ENCODE results near the gene TMPRSS13.
"Not testable (repeated sequence)": the region's sequence is repeated elsewhere in the genome, so short reads cannot be mapped to it uniquely, and the experiment has no call there.

TMPRSS13 gene

DNA sequence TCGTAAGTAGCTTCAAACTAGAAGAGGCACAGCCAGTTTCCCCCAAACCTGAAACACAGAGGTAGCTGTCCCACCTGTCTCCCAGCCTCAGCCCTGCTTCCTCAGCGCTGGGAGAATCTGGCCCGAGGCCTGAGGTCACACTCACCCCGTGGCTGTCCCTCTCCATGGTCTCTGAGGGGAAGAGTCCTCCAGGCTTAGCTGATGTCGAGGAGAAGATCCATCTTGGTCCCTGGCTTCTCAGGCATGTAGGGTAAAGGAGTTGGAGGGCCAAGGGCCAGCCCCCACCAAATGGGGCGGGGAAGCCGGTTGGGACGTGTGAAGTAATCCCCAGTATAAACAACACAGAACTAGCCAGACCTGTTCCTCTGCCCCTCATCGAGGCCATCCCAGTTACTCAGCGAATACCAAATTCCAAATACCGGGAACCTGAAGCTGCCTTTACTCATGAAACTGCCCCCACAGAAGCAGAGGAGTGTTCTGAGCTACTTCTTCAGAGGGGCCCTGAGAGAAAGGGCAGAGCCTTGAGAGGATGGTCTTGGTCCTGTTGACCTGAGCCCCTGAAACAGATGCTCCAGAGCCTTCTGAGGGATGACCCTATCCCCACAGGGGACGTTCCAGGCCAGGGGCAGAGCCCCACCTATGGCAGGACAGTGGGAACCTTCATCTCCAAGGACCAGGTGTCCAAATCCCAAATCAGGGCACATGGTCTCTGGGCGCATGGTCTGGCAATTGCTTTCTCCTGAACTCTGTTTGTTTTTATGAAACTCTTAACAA, at the start of gene TMPRSS13:
Gene TMPRSS13 (minus strand): TSS at position 261 of the 774 bp plus-strand sequence. CDS start 95 bp downstream, at position 166.
- no peak for DNase-seq (ENCODE audit: low read depth, low spot score)

DNA sequence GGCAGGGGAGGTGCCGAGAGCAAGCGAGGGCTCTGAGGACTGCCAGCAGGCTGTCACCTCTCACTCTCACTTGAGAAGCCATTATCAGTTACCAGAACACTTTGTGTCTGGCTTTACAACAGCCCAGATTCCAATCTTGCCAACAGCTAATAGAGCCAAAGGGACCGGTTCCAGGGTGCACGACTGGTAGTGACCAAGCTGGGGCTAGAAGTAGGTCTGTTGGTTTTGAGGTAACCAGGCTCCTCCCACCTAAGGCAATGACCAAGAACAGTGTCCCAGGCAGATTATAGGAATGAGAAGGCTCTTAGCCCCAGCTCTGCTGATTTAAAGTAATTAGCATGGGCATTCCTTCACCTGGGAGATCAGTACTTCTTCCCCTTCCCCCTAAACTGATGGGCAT, 49.8 kb upstream of the TMPRSS13 start:
- DNase-seq (ENCODE audit: low read depth, low spot score), result no peak

DNA sequence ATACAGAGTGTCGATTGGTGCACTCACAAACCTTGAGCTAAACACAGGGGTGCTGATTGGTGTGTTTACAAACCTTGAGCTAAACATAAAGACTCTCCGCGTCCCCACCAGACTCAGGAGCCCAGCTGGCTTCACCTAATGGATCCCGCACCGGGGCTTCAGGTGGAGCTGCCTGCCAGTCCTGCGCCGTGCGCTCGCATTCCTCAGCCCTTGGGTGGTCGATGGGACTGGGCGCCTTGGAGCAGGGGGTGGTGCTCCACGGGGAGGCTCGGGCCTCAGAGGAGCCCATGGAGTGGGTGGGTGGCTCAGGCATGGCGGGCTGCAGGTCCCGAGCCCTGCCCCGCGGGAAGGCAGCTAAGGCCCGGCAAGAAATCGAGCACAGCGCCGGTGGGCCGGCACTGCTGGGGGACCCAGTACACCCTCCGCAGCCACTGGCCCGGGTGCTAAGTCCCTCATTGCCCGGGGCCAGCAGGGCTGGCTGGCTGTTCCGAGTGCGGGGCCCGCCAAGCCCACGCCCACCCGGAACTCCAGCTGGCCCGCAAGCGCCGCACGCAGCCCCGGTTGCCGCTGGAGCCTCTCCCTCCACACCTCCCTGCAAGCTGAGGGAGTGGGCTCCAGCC, 49.2 kb upstream of the TMPRSS13 start:
- not testable (repeated sequence) for DNase-seq (ENCODE audit: low read depth, low spot score)

DNA sequence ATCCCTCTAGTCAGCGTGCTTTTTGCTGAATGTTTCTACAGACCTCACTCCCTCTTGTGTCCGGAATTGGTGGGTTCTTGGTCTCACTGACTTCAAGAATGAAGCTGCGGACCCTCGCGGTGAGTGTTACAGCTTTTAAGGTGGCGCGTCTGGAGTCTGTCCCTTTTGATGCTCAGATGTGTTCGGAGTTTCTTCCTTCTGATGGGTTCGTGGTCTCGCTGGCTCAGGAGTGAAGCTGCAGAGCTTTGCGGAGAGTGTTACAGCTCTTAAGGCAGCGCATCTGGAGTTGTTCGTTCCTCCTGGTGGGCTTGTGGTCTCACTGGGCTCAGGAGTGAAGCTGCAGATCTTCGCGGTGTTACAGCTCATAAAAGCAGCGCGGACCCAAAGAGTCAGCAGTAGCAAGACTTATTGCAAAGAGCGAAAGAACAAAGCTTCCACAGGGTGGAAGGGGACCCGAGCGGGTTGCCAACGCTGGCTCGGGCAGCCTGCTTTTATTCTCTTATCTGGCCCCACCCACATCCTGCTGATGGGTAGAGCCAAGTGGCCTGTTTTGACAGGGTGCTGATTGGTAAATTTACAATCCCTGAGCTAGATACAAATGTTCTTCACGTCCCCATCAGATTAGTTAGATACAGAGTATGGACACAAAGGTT, 48.5 kb upstream of the TMPRSS13 start:
- DNase-seq (ENCODE audit: low read depth, low spot score), result not testable (repeated sequence)

DNA sequence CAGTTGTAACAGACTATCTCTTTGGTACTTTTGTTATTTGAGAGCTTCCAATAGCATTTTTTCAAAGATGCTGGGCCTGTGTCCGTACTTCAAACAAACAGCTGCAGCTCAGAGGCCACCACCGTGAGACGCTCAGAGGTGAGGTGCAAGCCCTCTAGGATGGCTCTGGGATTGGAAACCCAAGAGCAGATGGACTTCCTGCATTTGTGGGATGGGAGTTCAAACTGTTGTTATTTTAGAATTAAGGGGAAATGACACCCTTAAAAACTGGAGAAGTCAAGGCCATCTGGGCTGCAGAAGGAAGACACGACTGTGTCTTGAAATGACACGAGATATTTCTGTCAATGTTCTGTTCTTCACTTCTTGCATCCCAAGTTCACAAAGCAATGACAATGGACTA, 47.8 kb upstream of the TMPRSS13 start:
- DNase-seq (ENCODE audit: low read depth, low spot score), result no peak

DNA sequence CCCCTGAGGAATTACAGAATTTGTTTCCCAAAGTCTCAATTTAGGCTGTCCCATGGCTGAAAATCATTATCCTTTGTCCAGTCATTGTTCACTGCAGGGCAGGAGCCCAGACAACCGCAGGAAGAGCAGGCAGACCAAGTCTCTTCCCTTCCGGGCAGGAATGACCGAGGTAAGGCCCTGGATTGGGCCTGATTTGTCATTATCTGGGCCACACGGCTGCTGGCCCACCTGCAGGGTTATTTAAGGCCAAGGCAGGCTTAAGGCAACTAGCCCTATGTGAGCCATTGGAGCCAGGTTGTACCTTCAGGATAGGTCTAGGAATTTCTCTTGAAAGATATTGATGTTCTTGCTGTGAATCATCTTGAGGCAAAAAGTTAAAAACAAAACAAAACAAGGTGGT, 47.2 kb upstream of the TMPRSS13 start:
- DNase-seq (ENCODE audit: low read depth, low spot score), result no peak

DNA sequence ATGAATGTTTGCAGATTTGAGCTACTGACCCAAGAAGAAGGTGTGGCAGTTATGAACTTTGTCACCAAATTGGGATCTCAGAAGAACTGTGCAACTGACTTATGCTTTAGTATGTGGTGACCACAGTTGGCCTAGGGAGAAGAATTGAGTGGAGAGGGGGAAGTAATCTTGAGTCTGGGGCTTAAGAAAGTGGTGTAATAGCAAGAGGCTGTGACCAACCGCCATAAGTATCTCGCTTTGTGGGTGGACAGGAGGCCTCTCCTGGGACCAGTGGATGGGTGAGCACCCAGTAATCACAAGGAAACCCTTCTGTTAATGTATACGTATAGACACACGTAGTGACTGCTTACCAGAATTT, 44.3 kb upstream of the TMPRSS13 start:
- DNase-seq (ENCODE audit: low read depth, low spot score), result no peak

DNA sequence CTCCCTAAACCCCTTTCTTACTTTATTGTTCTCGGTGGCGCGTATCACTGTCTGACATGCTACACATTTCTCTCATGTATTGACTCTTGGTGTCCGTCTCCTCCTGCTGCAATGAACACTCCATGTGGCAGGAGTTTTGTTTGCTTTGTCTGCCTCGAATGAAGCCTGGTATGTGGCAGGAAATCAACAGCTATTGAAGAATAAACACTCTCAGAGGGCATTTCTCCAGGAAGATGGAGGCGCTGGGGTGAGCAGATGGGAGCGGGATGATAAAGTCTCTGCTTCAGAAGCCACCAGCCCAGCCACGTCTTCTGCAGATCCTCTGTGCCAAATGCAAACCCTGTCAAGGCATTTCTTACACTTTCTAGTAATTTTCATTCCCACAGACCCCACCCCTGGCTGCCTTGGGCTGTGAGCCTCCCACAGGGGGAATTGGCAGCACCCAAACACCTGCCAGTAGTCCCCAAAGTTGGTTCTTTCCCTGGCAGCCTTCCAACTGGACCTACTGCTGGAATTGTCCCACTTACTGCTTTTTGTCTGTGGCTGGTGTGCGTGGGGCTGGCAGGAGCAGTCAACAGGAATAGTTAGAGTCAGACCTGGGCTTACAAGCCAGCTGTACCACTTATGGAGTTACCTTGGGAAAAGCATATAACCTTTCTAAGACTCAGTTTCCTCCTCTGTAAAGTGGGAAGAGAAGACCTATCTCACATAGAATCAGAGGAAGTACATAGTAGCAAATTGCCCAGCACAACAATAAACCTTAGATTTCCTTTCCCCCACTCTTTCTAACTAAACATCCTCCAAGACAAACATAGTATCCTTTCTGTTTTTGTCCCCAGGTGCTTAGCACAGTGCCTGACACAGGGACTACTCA, 43.7 kb upstream of the TMPRSS13 start:
- DNase-seq (ENCODE audit: low read depth, low spot score), result no peak

DNA sequence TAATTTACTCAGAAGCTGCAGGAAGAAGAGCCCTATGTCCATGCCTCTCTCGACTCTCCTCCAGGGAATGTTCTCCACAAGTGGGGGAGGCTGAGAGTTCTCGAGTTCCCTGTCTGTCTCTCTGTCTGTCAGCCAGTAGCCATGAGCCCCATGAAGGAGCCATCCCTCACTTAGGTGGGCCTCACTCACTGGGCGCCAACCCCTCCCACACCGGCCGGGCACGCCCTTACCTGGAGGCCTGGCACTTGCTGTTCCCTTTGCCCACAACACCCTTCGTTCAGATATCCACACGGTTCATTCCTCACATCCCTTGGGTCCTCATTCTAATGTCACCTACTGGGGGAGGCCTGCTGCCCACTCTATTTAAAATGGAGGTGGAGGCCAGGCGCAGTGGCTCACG, 42.8 kb upstream of the TMPRSS13 start:
- no peak for DNase-seq (ENCODE audit: low read depth, low spot score)

DNA sequence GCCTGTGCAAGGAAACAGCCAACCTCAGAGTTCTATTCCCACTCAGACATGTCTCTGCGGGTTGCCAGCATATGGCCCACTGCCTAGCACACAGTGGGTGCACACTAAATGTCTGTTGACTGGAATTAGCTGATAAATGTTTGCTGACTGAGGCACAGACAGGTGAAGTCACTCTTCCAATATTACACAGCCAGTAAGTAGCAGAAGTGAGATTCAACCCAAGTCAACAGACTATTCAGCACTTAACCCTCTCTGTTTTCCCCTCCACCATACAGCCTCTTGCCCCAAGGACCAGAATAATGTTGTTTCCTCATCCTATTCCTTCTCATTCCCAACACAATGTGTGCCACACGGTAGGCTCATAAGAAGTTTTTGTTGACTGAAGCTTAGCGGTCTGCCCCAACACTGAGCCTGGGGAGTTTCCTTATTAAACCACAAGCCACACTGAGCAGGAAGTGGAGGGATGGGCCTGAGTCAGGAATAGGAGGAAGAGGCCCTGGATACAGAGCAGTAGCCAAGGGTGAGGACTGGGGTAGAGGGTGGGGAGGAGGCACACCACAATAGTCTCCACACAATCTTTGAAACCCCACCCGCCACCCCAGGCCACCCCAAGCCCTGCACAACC, 41.3 kb upstream of the TMPRSS13 start:
- no peak for DNase-seq (ENCODE audit: low read depth, low spot score)

DNA sequence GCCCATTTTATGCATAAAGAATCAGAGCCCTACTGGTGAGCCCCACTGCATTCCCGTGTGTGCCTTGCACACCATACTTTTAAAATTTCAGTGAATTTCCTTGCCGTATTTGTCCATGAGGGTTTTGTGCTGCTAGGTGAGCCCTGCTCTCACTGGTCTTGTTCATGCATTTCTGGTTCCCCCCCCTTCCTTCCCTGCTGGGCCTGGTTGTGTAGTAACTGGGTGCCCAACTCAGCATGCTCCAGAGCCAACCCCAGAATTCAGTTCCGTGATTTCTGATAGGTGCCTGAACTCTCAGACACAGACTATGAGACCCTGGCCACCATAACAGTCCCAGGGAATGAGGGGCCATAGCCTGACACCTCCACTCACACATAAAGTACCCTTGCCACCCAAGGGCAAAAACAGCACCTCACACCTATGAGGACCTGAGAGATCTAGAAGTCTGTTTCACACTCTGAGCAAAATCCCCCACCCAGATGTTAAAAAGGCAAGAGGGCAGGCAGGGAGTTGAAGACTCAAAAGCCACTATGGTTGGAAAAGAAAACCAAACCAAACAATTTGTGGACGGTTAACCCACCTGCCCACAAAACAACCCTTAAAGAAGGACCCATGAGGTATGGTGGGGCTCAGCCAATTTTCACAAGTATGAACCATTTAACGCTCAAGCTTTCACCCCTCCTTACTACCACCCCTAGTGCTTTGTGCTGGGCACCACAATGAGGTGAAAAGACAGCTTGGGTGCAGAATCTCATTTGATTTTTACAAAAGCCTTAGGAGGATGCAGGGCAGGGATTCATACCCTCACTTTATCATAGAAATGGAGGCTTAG, 40.2 kb upstream of the TMPRSS13 start:
- DNase-seq (ENCODE audit: low read depth, low spot score), result no peak

DNA sequence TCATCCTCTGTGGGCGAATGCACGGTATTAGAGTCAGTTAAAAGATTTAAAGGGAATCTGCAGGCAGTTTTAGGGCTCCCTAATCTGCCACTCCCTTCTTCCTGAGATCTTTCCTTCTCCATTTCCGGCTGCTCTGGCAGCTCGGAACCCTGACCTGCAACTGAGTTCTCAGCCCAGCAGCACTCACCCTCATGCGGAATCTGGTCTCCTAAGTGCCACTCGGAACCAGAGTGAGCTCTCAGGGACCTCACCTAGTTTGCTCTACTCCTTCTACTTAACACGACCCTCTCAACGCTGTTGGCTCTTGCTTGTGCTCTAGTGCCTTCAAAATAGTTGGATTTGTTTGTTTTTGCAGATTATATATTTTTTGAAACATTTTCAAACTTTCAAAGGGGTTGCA, 37.7 kb upstream of the TMPRSS13 start:
- DNase-seq (ENCODE audit: low read depth, low spot score), result no peak

DNA sequence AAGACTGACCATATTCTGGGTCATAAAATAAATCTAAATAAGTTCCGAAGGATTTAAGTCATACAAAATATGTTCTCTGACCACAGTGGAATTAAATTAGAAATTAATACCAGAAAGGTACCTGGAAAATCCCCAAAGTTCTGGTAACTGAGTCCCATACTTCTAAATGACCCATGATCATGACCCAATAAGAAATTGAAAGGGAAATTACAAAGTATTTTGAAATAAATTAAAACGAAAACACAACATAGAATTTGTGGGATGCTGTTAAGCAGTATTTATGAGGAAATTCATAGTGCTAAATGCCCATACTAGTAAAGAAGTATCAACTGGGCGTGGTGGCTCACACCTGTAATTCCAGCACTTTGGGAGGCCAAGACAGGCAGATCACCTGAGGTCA, 33.6 kb upstream of the TMPRSS13 start:
- no peak for DNase-seq (ENCODE audit: low read depth, low spot score)

DNA sequence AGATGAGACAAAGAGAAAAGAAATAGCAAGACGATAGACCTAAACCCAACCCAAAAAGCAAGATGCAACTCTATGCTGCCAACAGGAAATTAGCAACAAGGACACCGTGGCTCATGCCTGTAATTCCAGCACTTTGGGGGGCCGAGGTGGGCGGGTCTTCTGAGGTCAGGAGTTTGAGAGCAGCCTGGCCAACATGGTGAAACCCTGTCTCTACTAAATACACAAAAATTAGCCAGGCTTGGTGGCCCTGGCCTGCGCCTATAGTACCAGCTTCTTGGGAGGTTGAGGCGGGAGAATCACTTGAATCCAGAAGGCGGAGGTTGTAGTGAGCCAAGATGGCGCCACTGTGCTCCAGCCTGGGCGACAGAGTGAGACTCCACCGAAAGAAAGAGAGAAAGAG, 32.7 kb upstream of the TMPRSS13 start:
- no peak for DNase-seq (ENCODE audit: low read depth, low spot score)

DNA sequence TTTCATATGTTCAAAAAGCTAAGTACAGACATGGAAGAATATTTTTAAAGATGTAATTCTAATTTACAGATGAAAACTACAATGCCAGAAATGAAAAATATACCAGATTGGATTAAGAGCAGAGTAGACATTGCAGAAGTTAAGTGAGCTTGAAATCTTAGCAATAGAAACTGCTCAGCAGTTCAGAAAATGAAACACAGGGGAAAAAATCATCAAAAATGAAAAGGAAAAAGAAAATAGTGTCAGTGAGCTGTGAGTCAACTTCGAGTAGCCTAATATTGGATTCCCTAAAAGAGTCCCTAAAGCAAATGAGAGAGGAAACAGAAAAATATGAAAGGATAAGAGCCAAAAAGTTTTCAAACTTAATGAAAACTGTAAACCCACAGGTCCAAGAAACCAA, 31.2 kb upstream of the TMPRSS13 start:
- DNase-seq (ENCODE audit: low read depth, low spot score), result no peak

DNA sequence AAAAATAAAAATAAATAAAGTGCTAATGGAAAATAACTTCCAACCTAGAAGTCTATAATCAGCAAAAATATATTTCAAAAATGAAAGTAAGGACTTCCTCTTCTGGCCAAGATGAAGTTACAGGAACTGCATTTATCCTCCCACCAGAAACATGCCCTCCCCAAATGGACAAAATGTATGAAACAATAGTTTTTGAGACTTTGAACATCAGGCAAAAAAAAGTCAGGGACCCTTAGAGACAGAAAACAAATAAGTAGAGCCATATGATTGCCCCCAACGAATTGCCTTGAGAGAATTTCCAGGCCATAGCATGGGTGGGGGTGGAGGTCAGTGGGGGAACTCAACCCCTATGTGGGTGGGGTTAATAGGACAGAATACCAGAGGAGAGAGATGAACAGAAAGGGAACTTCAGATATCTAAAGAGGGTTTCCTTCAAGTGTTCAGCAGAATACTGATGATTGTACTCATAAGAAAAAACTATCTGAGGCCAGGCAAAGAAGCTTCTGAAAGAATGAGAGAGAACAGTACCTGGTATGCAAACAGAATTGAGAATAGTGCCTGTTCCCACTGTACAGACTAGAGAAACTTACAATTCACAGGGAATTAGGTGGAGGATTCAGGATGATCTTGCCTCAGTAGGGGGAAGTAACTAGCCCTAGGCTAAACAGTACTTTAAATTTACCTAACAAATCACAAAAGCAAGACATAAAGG, 30.4 kb upstream of the TMPRSS13 start:
- no peak for DNase-seq (ENCODE audit: low read depth, low spot score)

DNA sequence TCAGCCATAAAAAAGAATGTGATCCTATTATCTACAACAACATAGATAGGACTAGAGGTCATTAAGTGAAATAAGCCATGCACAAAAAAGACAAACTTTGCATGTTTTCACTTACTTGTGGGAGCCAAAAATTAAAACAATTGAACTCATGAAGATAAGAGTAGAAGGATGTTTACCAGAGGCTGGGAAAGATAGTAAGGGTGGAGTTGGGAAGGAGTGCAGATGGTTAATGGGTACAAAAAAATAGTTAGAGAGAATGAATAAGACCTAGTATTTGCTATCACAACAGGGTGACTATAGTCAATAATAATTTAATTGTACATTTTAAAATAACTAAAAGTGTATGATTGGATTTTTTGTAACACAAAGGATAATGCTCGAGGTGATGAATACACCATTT, 29.7 kb upstream of the TMPRSS13 start:
- no peak for DNase-seq (ENCODE audit: low read depth, low spot score)

DNA sequence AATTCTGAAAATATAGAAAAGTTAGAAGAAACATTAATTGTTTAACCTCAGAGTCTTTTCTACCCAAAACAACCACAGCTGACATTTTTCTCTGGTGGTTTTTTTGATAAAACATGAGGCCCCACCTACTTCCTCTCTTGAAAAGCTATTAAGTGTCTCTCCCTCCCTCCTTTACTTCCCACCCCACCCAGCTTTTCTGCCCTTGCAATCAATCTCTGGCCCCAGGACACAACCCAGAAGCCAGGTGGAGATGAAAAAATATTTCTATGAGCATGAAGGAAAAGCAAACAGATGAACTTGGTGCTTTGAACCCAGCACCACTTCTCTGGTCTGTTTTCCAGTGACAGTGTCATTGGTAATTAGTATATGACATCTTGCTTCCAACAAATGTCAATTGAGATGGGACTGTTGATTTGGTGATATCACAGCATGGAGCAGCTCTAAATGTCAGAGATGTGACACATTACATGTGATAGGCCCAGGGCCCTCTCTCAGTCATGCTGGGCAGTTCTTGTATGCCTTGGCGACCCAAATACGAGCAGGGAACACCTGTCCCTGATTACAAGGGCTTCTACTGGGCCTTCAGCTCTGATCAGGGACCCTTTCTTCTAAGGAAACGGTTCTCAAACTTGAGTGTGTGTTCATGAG, 23.9 kb upstream of the TMPRSS13 start:
- no peak for DNase-seq (ENCODE audit: low read depth, low spot score)
